OCI-LY3 (cell line): ENCODE data around the gene LRCH1.

ENCODE experiments used
- H2AFZ ChIP-seq: fragments of 200-600, 300-600 bp; shearing (Covaris generic); 2 replicates; pipeline ENCODE4 v1.6.0; 2014; ENCODE audit warnings: antibody characterized with exemption, low read depth, low read length
- H3K27ac ChIP-seq: fragments of 200-600, 300-600 bp; sonication (generic); 2 replicates; pipeline ENCODE4 v1.5.1; 2014; ENCODE audit warnings: mild to moderate bottlenecking, low read length, moderate library complexity, mixed read lengths
- H3K27me3 ChIP-seq: fragments of 200-600, 300-600 bp; sonication (generic); 2 replicates; pipeline ENCODE4 v1.6.1; 2014; ENCODE audit warnings: low read depth, low read length, mixed read lengths
- H3K36me3 ChIP-seq: fragments of 200-600, 300-600 bp; sonication (generic); replicated peaks from 2 replicates; pipeline ENCODE3; 2014; ENCODE audit warnings: low read depth, low read length, mixed read lengths
- H3K4me1 ChIP-seq: fragments of 300-600, 200-600 bp; sonication (generic); 2 replicates; pipeline ENCODE4 v1.6.1; 2014; ENCODE audit warnings: low read length, mixed read lengths
- H3K4me2 ChIP-seq: fragments of 200-600, 300-600 bp; sonication (generic); 2 replicates; pipeline ENCODE4 v1.6.1; 2014; ENCODE audit warnings: low read length, mixed read lengths
- H3K4me3 ChIP-seq: fragments of 300-600, 200-600 bp; sonication (generic); 2 replicates; pipeline ENCODE4 v1.5.1; 2014; ENCODE audit warnings: antibody characterized with exemption, mild to moderate bottlenecking, low read length, moderate library complexity
- H3K79me2 ChIP-seq: fragments of 300-600, 200-600 bp; shearing (Covaris generic); 2 replicates; pipeline ENCODE4 v1.6.1; 2014; ENCODE audit warnings: mild to moderate bottlenecking, low read length, mixed read lengths
- H3K9ac ChIP-seq: fragments of 300-600, 200-600 bp; shearing (Covaris generic); 2 replicates; pipeline ENCODE4 v1.6.0; 2014; ENCODE audit warnings: mild to moderate bottlenecking, low read length, moderate library complexity
- H3K9me3 ChIP-seq: fragments of 200-600, 300-600 bp; shearing (Covaris generic); 2 replicates; pipeline ENCODE4 v1.6.1; 2014; ENCODE audit warnings: low read length, mixed read lengths; ENCODE audit not compliant: insufficient read depth
- H4K20me1 ChIP-seq: fragments of 200-600, 300-600 bp; sonication (generic); 2 replicates; pipeline ENCODE4 v1.6.1; 2016; ENCODE audit warnings: low read length, mixed read lengths; ENCODE audit not compliant: insufficient read depth
- EZH2phosphoT487 ChIP-seq: fragments of 200-600 bp; shearing (Covaris generic); IDR thresholded peaks from 2 replicates; pipeline ENCODE4 v1.6.1; 2018; ENCODE audit warnings: antibody characterized with exemption, mixed run types, low read depth
- TF ChIP-seq, protein P1 (sequence below): fragments of 200-600, 300-600 bp; sonication (generic); IDR thresholded peaks from 2 replicates; pipeline ENCODE4 v1.5.1; 2014; ENCODE audit warnings: antibody characterized with exemption, low read length, low read depth

Gene LRCH1

DNA sequence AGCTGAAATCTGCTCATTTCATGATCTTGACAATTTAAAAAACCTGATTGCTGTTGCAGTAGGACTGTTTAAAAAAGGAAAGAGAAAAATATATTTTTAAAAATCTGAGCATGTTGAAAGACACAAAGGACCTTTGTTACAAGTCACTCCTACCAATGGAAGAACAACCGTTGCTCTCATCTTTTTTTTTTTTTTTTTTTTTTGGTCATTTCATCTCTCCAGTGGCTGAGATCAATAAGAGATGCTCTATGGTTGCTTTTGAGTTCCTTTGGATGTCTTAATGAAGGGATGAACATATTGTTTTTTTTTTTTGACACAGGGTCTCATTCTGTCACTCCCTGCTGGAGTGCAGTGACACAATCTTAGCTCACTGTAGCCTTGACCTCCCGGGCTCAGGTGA lies 29.2 kb downstream of the LRCH1 start:
- no peak overlapping the region for H3K4me3 ChIP-seq
- no peak overlapping the region for H3K27ac ChIP-seq
- no peak overlapping the region for H3K9ac ChIP-seq
- H3K4me1 ChIP-seq: peaks cover 82% of the 10 kb centered on the region
- peaks cover 94% of the 10 kb centered on the region for H3K79me2 ChIP-seq
- peaks cover 6% of the 10 kb centered on the region for H3K36me3 ChIP-seq
- H3K9me3 ChIP-seq: no peaks in the 10 kb centered on the region
- no peak overlapping the region for H3K4me2 ChIP-seq
- TF ChIP-seq EZH2phosphoT487: no peak
- TF ChIP-seq, protein P1, sequence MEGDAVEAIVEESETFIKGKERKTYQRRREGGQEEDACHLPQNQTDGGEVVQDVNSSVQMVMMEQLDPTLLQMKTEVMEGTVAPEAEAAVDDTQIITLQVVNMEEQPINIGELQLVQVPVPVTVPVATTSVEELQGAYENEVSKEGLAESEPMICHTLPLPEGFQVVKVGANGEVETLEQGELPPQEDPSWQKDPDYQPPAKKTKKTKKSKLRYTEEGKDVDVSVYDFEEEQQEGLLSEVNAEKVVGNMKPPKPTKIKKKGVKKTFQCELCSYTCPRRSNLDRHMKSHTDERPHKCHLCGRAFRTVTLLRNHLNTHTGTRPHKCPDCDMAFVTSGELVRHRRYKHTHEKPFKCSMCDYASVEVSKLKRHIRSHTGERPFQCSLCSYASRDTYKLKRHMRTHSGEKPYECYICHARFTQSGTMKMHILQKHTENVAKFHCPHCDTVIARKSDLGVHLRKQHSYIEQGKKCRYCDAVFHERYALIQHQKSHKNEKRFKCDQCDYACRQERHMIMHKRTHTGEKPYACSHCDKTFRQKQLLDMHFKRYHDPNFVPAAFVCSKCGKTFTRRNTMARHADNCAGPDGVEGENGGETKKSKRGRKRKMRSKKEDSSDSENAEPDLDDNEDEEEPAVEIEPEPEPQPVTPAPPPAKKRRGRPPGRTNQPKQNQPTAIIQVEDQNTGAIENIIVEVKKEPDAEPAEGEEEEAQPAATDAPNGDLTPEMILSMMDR: no peak
- peaks cover 63% of the 10 kb centered on the region for H4K20me1 ChIP-seq
- no peaks in the 10 kb centered on the region for H3K27me3 ChIP-seq
- H2AFZ ChIP-seq: no peak overlapping the region

DNA sequence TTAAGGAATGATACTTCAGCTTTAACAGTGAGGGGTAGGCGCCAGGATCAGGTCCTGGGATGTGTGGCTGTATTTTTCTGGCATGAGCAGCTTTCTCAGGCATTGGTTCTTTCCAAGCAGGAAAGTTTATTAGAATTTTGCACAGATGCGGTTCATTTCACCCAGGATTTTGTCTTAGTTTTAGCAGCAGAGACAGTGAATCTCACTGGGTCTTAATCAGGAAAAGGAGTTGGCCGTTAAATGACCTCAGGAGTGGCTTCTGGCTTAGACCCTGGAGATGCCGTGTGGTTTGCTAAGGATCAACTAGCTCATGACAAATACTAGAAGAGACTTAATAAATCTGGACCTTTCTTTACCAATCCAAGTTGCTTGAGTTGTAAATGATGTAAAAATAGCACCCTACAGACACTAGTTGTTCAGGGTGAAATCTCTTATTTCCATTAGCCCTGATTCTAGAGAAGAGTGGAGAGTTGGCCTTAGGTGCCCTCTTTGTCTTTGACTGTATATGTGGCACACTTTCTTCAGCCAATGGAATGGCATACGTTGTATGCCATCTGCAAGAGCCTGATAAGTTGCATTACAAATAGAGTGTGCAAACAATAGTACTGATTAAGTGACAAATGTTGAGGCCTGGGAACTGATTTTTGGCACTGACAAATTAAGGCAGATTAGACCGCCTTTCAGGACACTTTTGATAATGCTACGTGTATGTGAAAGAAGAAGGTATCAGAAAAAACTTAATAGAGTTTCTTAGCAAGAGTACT lies 34.0 kb downstream of the LRCH1 start:
- H3K9ac ChIP-seq: peak overlapping the region; percentile 8; the same call in 1 of the 2 replicates
- no peak overlapping the region for H2AFZ ChIP-seq
- H3K4me1 ChIP-seq: peaks cover 82% of the 10 kb centered on the region
- H3K27me3 ChIP-seq: no peaks in the 10 kb centered on the region
- H3K4me3 ChIP-seq: peak overlapping the region; percentile 62; the same call in 1 of the 2 replicates
- H3K36me3 ChIP-seq: no peaks in the 10 kb centered on the region
- H3K4me2 ChIP-seq: peak overlapping the region; percentile 87
- no peaks in the 10 kb centered on the region for H3K9me3 ChIP-seq
- H3K27ac ChIP-seq: peak overlapping the region; percentile 55
- H4K20me1 ChIP-seq: peaks cover 32% of the 10 kb centered on the region
- TF ChIP-seq, protein P1: no peak
- no peak for TF ChIP-seq EZH2phosphoT487
- peaks cover 93% of the 10 kb centered on the region for H3K79me2 ChIP-seq

DNA sequence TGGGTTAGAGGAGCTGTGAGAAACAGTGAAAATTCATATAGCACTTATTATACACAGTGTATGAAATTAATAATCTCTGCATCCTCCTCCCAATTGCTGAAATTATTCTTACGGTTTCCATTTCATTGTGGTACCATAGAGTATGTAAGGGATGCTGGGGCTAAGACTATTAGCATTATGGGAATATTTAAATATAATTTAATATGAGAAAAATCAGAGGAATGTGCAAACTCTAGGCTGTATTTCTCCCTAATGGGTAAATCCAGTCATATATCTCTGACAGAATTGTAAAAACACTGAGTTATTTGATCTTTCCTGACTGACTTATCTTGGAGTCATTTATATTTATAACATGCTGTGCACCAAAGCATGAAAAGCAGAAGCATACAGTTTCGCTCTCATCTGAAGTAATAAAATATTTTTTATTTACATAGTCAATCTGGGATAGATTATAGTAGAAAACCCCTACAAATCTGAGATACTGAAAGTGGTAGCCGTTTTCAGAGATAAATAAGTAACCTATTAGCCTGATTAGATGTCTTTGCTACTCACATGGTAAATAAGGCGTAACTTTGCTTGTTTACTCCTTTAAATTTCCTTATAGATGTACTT lies 34.9 kb downstream of the LRCH1 start:
- H3K4me3 ChIP-seq: peak overlapping the region; percentile 62
- H2AFZ ChIP-seq: no peak overlapping the region
- no peak for TF ChIP-seq EZH2phosphoT487
- TF ChIP-seq, protein P1: no peak
- no peaks in the 10 kb centered on the region for H3K27me3 ChIP-seq
- no peaks in the 10 kb centered on the region for H3K36me3 ChIP-seq
- peaks cover 37% of the 10 kb centered on the region for H4K20me1 ChIP-seq
- H3K9me3 ChIP-seq: no peaks in the 10 kb centered on the region
- peaks cover 89% of the 10 kb centered on the region for H3K4me1 ChIP-seq
- H3K4me2 ChIP-seq: peak overlapping the region; percentile 87
- H3K79me2 ChIP-seq: peaks cover 98% of the 10 kb centered on the region
- H3K27ac ChIP-seq: peak overlapping the region; percentile 55
- peak overlapping the region; percentile 30 for H3K9ac ChIP-seq

DNA sequence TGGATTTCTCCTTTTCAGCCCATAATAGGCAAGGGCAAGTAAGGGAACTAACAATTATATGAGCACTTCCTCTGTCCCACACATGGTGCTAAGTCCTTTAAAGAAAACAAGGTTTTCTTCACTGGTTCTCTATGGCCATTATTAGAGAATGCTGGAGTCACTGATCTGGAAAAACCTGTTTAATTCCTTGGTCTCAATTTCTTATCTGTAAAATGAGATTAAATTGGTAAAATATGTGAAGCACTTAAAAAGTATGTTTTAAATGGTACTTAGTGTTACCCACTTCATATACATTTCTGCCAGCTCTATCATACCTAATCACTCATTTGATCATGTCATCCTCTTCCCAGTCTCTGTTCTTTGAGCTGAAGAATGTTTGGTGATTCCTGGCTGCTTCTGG lies 39.4 kb downstream of the LRCH1 start:
- Histone ChIP-seq H3K4me2 (peak overlapping the region; percentile 84; the same call in 1 of the 2 replicates), H3K27ac (no peak overlapping the region), H3K27me3 (no peaks in the 10 kb centered on the region), H3K9me3 (no peaks in the 10 kb centered on the region), H3K36me3 (no peaks in the 10 kb centered on the region), H3K4me3 (no peak overlapping the region), H3K4me1 (peaks cover 89% of the 10 kb centered on the region), H2AFZ (no peak overlapping the region), H3K9ac (no peak overlapping the region), H4K20me1 (peaks cover 47% of the 10 kb centered on the region), H3K79me2 (peaks cover 98% of the 10 kb centered on the region)
- TF ChIP-seq, protein P1: no peak
- no peak for TF ChIP-seq EZH2phosphoT487
